ENCODE measurements around the gene OR6C70.

OR6C70 gene

DNA sequence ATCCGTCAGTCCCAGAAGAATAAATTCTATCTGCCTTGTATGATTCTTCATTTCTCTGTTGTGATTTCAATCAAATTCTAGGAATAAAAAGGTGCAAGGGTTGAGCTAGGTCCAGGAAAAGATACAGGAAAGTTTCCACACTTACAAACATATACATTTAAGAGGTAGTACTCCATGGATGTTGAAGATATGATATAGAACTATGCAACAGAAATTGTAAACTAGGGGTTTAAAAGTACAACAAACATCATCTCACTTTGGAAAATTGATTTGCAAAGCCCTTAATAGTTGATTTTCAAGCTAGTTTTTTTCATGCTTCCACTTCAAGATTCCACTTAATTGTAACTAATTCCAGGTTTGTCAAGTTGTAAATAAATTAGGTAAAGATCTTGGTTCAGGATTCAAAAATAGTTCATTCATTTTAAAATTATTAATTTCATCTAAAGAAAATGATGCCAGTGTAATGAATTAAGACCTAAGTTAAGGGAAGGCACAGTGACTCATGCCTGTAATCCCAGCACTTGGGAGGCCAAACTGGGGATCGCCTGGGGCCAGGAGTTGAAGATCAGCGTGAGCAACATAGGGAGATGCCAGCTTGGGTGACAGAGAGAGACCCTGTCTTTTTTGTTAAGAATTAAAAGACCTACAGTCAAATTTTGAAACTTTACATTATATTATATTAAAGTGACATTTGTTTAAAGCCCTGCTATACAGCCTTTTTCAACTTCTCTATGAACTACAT is at the start of gene OR6C70:
Gene OR6C70, minus strand, starts transcription at position 51 of the 742 bp plus-strand sequence. Its CDS starts 0 bp downstream, at position 51.
- TF ChIP-seq, protein P1, sequence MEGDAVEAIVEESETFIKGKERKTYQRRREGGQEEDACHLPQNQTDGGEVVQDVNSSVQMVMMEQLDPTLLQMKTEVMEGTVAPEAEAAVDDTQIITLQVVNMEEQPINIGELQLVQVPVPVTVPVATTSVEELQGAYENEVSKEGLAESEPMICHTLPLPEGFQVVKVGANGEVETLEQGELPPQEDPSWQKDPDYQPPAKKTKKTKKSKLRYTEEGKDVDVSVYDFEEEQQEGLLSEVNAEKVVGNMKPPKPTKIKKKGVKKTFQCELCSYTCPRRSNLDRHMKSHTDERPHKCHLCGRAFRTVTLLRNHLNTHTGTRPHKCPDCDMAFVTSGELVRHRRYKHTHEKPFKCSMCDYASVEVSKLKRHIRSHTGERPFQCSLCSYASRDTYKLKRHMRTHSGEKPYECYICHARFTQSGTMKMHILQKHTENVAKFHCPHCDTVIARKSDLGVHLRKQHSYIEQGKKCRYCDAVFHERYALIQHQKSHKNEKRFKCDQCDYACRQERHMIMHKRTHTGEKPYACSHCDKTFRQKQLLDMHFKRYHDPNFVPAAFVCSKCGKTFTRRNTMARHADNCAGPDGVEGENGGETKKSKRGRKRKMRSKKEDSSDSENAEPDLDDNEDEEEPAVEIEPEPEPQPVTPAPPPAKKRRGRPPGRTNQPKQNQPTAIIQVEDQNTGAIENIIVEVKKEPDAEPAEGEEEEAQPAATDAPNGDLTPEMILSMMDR (IDR thresholded peaks at IDR 0.05), result no peak
- H3K4me3 ChIP-seq, result no peak within 1 kb of the TSS
- DNase-seq (ENCODE audit: low spot score), result no peak
- no peak within 1 kb of the TSS for H3K27ac ChIP-seq

DNA sequence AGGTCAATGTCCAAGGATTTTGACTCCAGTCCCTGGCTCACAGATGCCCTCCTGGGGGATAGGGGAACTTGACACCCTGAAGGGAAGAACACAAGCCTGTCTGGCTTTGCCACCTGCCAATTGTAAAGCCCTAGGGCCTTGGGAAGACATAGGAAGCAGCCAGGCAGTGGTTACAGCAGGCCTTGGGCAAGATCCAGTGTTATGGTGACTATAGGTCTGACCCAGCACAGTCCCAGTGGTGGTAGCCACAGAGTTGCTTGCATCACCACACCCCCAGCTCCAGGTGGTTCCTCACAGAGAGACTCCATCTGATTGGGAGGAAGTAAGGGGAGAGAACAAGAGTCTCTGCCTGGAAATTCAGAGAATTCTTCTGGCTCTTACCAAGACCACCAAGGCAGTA is 46.5 kb upstream of the OR6C70 start:
- TF ChIP-seq, protein P1 (IDR thresholded peaks at IDR 0.05), result no peak
- no peak for DNase-seq (ENCODE audit: low spot score)
- Histone ChIP-seq H3K27ac (no peak overlapping the region), H3K4me3 (no peak overlapping the region)

DNA sequence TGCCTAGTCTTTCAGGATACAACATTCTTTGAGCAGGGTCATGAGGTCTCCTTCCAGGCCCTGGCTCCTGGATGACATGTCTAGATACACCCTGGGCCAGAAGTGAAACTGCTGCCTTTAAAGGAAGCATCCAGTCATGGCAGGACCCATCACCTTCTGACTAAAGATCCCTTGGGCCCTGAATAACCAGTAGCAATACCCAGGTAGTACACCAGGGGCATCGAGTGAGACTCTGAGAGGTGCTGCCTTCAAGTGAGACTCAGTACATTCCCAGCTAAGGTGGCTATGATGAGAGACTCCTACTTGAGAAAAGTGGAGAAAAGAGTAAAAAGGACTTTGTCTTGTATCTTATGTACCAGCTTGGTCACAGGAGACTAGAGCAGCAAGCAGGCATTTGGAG is 45.8 kb upstream of the OR6C70 start:
- no peak overlapping the region for H3K4me3 ChIP-seq
- TF ChIP-seq, protein P1 (IDR thresholded peaks at IDR 0.05), result no peak

DNA sequence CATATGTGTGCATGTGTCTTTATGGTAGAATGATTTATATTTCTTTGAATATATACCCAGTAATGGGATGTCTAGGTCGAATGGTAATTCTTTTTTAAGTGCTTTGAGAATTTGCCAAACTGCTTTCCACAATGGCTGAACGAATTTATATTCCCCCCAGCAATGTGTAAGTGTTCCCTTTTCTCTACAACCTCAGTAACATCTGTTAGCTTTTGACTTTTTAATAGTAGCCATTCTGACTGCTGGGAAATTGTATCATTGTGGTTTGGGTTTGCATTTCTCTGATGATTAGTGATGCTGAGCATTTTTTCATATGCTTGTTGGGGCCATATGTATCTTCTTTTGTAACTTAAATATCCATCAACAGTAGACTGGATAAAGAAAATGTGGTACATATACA is 31.7 kb upstream of the OR6C70 start:
- TF ChIP-seq, protein P1 (IDR thresholded peaks at IDR 0.05), result no peak
- Histone ChIP-seq H3K27ac (no peak overlapping the region), H3K4me3 (no peak overlapping the region)
- DNase-seq (ENCODE audit: low spot score), result no peak

More for the DNA sequence above, 45.8 kb upstream of the OR6C70 start:
- H3K27ac ChIP-seq, result no peak overlapping the region
- no peak for DNase-seq (ENCODE audit: low spot score)

DNA sequence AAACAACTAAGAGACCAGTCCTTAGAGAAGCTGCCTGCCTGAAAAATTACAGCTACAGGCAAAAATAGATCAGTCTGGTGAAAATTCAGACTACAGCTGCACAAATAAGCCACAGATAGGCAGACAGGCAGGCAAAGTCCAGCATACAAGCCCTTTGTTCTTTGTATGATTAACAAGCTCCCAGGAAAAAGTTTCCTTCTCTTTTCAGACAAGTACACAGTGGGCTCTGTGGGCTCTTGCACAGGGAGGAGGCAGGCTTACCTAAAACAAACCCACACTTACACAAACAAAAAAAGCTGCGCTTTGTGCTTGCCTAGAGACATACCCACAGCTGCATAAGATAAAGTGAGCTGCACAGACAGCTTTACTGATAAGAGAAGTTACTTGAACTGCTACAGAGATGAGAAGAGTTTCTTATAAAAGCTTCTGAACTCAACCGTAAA is 29.9 kb upstream of the OR6C70 start:
- TF ChIP-seq, protein P1 (IDR thresholded peaks at IDR 0.05), result no peak
- no peak overlapping the region for H3K4me3 ChIP-seq
- no peak for DNase-seq (ENCODE audit: low spot score)
- H3K27ac ChIP-seq, result no peak overlapping the region

DNA sequence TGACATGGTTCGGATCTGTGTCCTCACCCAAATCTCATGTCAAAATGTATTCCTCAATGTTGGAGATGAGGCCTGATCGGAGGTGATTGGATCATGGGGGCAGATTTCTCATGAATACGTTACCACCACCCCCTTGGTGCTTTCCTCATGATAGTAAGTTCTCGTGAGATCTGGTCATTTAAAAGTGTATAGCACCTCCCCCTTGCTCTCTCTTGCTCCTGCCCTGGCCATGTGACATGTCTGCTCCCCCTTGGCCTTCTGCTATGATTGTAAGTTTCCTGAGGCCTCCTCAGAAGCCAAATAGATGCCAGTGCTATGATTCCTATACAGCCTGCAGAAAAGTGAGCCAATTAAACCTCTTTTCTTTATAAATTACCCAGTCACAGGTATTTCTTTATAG is 29.3 kb upstream of the OR6C70 start:
- no peak for DNase-seq (ENCODE audit: low spot score)
- TF ChIP-seq, protein P1 (IDR thresholded peaks at IDR 0.05), result no peak
- no peak overlapping the region for H3K27ac ChIP-seq

DNA sequence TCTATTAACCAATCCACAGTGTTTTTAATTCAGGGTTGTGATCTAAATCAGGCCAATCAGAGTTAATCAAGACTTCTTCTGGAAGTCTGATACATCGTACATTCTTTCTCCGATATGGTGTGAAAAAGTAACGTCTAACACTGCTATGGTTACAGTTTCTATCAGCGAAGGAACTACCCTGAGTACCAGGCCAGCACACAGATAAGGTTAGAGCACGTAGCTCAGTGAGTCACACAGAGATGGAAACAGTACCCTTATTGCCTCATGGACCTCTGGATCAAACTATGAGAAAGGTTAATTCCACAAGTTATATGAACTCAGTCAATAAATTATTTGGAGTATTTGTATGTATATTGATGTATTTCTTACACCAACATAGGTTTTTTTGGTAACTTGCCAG is 25.6 kb upstream of the OR6C70 start:
- no peak for DNase-seq (ENCODE audit: low spot score)
- Histone ChIP-seq H3K4me3 (no peak overlapping the region), H3K27ac (no peak overlapping the region)
- TF ChIP-seq, protein P1 (IDR thresholded peaks at IDR 0.05), result no peak

More for the DNA sequence above, 29.3 kb upstream of the OR6C70 start:
- H3K4me3 ChIP-seq, result no peak overlapping the region

All from coronary artery (tissue), 2 donors.